Gastroesophageal sphincter (tissue), 3 donors: ENCODE results near the gene PLCB1.

ENCODE experiments used
- POLR2A ChIP-seq, 2 donors: fragments of 450-650 bp; IDR thresholded peaks; one replicate each; pipeline ENCODE4 v1.6.1; 2017; ENCODE audit warnings: antibody characterized with exemption in 2 of 2, mild to moderate bottlenecking in 2 of 2, moderate library complexity in 1 of 2
- TF ChIP-seq, protein P1 (sequence below), 4 experiments: fragments of 200-600 bp in 2 of 4; fragments of 450-650 bp in 2 of 4; sonication (generic) in 1 of 4; IDR thresholded peaks; one replicate each; pipeline ENCODE4 v1.5.1; 2017 to 2019; ENCODE audit warnings: antibody characterized with exemption in 4 of 4, mild to moderate bottlenecking in 2 of 4, moderate library complexity in 2 of 4

DNA sequence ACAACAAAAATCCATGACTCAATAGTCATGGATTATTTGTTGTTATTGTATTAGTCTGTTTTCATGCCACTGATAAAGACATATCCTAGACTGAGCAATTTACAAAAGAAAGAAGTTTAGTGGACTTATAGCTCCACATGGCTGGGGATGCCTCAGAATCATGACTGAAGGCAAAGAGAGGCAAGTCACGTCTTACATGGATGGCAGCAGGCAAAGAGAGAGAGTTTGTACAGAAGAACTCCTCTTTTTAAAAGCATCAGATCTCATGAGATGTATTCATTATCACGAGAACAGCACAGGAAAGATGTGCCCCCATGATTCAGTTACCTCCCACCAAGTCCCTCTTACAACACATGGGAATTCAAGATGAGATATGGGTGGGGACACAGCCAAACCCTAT, 792.5 kb downstream of the PLCB1 start:
- no peak for TF ChIP-seq POLR2A (IDR thresholded peaks at IDR 0.05)
- TF ChIP-seq, protein P1, sequence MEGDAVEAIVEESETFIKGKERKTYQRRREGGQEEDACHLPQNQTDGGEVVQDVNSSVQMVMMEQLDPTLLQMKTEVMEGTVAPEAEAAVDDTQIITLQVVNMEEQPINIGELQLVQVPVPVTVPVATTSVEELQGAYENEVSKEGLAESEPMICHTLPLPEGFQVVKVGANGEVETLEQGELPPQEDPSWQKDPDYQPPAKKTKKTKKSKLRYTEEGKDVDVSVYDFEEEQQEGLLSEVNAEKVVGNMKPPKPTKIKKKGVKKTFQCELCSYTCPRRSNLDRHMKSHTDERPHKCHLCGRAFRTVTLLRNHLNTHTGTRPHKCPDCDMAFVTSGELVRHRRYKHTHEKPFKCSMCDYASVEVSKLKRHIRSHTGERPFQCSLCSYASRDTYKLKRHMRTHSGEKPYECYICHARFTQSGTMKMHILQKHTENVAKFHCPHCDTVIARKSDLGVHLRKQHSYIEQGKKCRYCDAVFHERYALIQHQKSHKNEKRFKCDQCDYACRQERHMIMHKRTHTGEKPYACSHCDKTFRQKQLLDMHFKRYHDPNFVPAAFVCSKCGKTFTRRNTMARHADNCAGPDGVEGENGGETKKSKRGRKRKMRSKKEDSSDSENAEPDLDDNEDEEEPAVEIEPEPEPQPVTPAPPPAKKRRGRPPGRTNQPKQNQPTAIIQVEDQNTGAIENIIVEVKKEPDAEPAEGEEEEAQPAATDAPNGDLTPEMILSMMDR (IDR thresholded peaks at IDR 0.05), result no peak
